Parathyroid adenoma (tissue), 2 donors: ENCODE measurements around the gene GAS1.

Source experiments
- H2AFZ ChIP-seq: fragments of 300-600 bp; sonication (generic); one replicate; pipeline ENCODE4 v1.7.0; 2017; ENCODE audit warnings: antibody characterized with exemption, mild to moderate bottlenecking
- H3K27ac ChIP-seq: fragments of 300-600 bp; sonication (generic); one replicate; pipeline ENCODE4 v1.7.0; 2017
- H3K27me3 ChIP-seq: fragments of 300-600 bp; sonication (generic); one replicate; pipeline ENCODE4 v1.7.0; 2017; ENCODE audit warnings: low read length; ENCODE audit not compliant: control insufficient read depth, insufficient read depth
- H3K36me3 ChIP-seq: fragments of 300-600 bp; sonication (generic); one replicate; pipeline ENCODE4 v1.7.0; 2017; ENCODE audit warnings: low read length; ENCODE audit not compliant: control insufficient read depth, insufficient read depth
- H3K4me1 ChIP-seq: fragments of 300-600 bp; sonication (generic); one replicate; pipeline ENCODE4 v1.7.0; 2017; ENCODE audit warnings: control low read depth
- H3K4me2 ChIP-seq: fragments of 300-600 bp; sonication (generic); one replicate; pipeline ENCODE4 v1.7.0; 2017; ENCODE audit warnings: low read length
- H3K4me3 ChIP-seq: fragments of 300-600 bp; sonication (generic); one replicate; pipeline ENCODE4 v1.7.0; 2017; ENCODE audit warnings: low read depth, low read length
- H3K79me2 ChIP-seq: fragments of 300-600 bp; sonication (generic); one replicate; pipeline ENCODE4 v1.7.0; 2017; ENCODE audit warnings: control low read depth
- H3K9ac ChIP-seq: fragments of 300-600 bp; sonication (generic); one replicate; pipeline ENCODE4 v1.7.0; 2017; ENCODE audit warnings: mild to moderate bottlenecking
- H3K9me3 ChIP-seq: fragments of 300-600 bp; sonication (generic); one replicate; pipeline ENCODE4 v1.7.0; 2017; ENCODE audit warnings: low read length; ENCODE audit not compliant: control insufficient read depth
- CTCF ChIP-seq: fragments of 300-600 bp; sonication (generic); IDR thresholded peaks from one replicate; pipeline ENCODE4 v1.7.0; 2017; ENCODE audit warnings: antibody characterized with exemption, mild to moderate bottlenecking
- donor health status: primary hyperparathyroidism.

GAS1 gene

GRCh38 chr9:86975036-86975435, 27.7 kb upstream of the GAS1 start:
- Histone ChIP-seq H3K27me3 (no peaks in the 10 kb centered on the region), H2AFZ (no peak overlapping the region), H3K27ac (no peak overlapping the region), H3K79me2 (no peaks in the 10 kb centered on the region), H3K4me3 (no peak overlapping the region), H3K4me2 (no peak overlapping the region), H3K9me3 (no peaks in the 10 kb centered on the region), H3K9ac (no peak overlapping the region), H3K4me1 (no peaks in the 10 kb centered on the region), H3K36me3 (no peaks in the 10 kb centered on the region)
- TF ChIP-seq CTCF: no peak

GRCh38 chr9:86974421-86974820, 27.1 kb upstream of the GAS1 start:
- no peak overlapping the region for H3K4me2 ChIP-seq
- no peak overlapping the region for H3K4me3 ChIP-seq
- H3K4me1 ChIP-seq: no peaks in the 10 kb centered on the region
- H3K9me3 ChIP-seq: no peaks in the 10 kb centered on the region
- H3K36me3 ChIP-seq: no peaks in the 10 kb centered on the region
- H3K79me2 ChIP-seq: no peaks in the 10 kb centered on the region
- TF ChIP-seq CTCF: no peak
- H3K9ac ChIP-seq: no peak overlapping the region
- H3K27ac ChIP-seq: no peak overlapping the region
- no peaks in the 10 kb centered on the region for H3K27me3 ChIP-seq
- H2AFZ ChIP-seq: no peak overlapping the region

GRCh38 chr9:86971742-86972141, 24.4 kb upstream of the GAS1 start:
- Histone ChIP-seq H2AFZ (no peak overlapping the region), H3K4me3 (no peak overlapping the region), H3K9me3 (no peaks in the 10 kb centered on the region), H3K4me1 (no peaks in the 10 kb centered on the region), H3K4me2 (no peak overlapping the region), H3K9ac (no peak overlapping the region), H3K36me3 (no peaks in the 10 kb centered on the region), H3K27me3 (no peaks in the 10 kb centered on the region), H3K79me2 (no peaks in the 10 kb centered on the region), H3K27ac (no peak overlapping the region)
- TF ChIP-seq CTCF: no peak

- Histone ChIP-seq H3K79me2 (no peaks in the 10 kb centered on the region), H3K4me3 (no peak overlapping the region), H3K4me2 (no peak overlapping the region), H2AFZ (no peak overlapping the region), H3K27ac (no peak overlapping the region), H3K9me3 (no peaks in the 10 kb centered on the region), H3K4me1 (no peaks in the 10 kb centered on the region), H3K36me3 (no peaks in the 10 kb centered on the region), H3K27me3 (no peaks in the 10 kb centered on the region), H3K9ac (no peak overlapping the region)
- no peak for TF ChIP-seq CTCF
These were observed 21.1 kb upstream of the GAS1 start for GRCh38 chr9:86968258-86968920.

- no peaks in the 10 kb centered on the region for H3K27me3 ChIP-seq
- no peak overlapping the region for H3K27ac ChIP-seq
- no peaks in the 10 kb centered on the region for H3K36me3 ChIP-seq
- H3K9ac ChIP-seq: no peak overlapping the region
- no peak for TF ChIP-seq CTCF
- H3K4me2 ChIP-seq: no peak overlapping the region
- H3K4me3 ChIP-seq: no peak overlapping the region
- H3K4me1 ChIP-seq: no peaks in the 10 kb centered on the region
- no peaks in the 10 kb centered on the region for H3K79me2 ChIP-seq
- H3K9me3 ChIP-seq: no peaks in the 10 kb centered on the region
- no peak overlapping the region for H2AFZ ChIP-seq
These were observed 19.7 kb upstream of the GAS1 start for GRCh38 chr9:86966852-86967511.
